H7 (cell line): ENCODE measurements around the gene TBC1D3B. TPM values are rescaled to one million over a fixed set of nuclear protein-coding genes. Genes with fewer than 3 reads are reported as not detected.
"Not testable (repeated sequence)": the region's sequence is repeated elsewhere in the genome, so short reads cannot be mapped to it uniquely, and the experiment has no call there.

Source experiments
- DNase-seq: peaks from one replicate; pipeline ENCODE4 v3.0.0; 2012
- H3K27me3 ChIP-seq: 2 replicates; pipeline ENCODE4 v1.6.0; 2011; ENCODE audit warnings: mild to moderate bottlenecking, low read length; ENCODE audit not compliant: control insufficient read depth, insufficient read depth
- H3K36me3 ChIP-seq: replicated peaks from 2 replicates; pipeline ENCODE4 v1.5.1; 2011; ENCODE audit warnings: low read length; ENCODE audit not compliant: control insufficient read depth, insufficient read depth
- H3K4me3 ChIP-seq: 2 replicates; pipeline ENCODE4 v1.5.1; 2011; ENCODE audit warnings: low read depth, mild to moderate bottlenecking, control low read depth, low read length, moderate library complexity; ENCODE audit not compliant: insufficient read depth
- total RNA-seq: library from RNA; depleted of rRNA; stranded (reverse); fragments of >200 nt; shearing (Covaris generic); gene quantifications from 2 replicates; pipeline ENCODE4 v1.2.3, GENCODE V29; 2014

The TBC1D3B gene
- total RNA-seq, 1 experiment from 2014 or later = not detected

DNA sequence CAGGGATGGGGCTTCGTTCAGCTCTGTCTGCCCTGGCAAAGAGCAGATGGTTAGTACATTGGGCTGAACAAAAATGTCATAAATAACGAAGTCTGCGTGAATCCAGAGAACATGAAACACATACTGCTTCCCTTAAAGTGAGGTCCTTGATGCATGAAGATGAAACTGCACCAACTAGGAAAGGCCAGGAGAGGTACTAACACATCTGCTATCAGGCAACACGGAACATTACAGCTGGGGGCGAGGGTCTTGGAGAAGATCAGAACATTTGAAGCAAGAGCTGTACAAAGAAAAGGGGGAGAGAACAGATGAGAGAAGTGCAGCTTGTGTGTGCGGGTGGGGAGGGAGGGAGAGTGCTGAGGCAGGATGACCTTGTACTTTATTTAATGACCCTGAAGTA lies 30.9 kb upstream of the TBC1D3B start:
- not testable (repeated sequence) for DNase-seq, H3K36me3 ChIP-seq, H3K27me3 ChIP-seq, H3K4me3 ChIP-seq

DNA sequence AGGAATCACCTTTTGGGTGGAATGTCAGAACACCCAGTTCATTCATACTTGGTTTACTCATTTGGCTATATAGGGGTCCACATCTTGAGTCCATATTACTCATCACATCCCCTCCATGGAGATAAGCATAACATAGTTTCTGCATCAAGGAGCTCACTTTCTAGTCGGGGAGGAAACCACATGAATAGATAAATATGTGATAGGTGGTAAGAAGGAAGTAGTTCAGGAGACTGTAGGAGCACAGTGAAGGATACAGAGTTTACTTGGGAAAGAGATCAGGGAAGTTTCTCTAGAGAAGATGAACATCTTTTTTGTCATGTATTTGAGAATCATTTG lies 30.0 kb upstream of the TBC1D3B start:
- DNase-seq, H3K27me3 ChIP-seq, H3K36me3 ChIP-seq, H3K4me3 ChIP-seq: not testable (repeated sequence)

GRCh38 chr17:36205637-36206485 lies 29.4 kb upstream of the TBC1D3B start:
- Histone ChIP-seq H3K27me3 (no peaks in the 10 kb centered on the region), H3K4me3 (no peak overlapping the region), H3K36me3 (no peaks in the 10 kb centered on the region)
- no peak for DNase-seq

DNA sequence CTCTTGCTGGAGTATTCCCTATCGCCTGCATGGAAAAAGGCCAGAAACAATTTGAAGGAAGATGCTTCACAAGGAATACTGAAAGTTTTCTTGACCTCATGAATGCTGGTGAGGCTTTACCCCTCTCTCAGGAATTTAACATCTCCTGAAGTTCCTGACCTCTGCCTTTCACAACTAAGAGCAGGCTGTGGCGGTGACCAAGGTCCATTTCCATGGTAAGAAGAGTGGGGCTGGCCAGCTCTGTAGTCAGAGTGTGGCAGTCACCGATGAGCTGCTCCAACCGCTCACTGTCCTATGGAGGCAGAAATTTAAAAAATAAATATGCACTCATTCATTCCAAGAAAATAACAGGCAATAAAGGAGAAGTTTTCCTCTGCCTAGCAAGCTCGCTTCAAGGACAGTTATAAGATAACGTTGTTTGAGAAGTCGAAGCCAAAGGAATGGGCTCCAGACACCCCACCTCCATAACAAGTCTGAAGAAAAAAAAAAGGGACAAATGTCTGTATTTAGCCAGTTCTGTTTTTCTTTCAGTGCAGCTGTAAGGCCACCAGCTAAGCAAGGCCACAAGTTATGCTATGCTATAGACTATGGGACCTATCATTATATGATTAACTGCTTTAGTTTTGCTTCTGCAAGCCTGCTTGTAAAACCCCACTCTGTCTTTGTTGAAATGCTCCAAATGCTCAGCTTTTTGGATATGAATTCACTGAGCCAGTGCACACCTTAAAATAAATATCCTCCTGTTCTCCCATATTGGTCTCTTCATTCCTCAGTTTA lies 28.5 kb upstream of the TBC1D3B start:
- no peak overlapping the region for H3K4me3 ChIP-seq
- H3K27me3 ChIP-seq = no peaks in the 10 kb centered on the region
- H3K36me3 ChIP-seq = no peaks in the 10 kb centered on the region
- no peak for DNase-seq

- no peaks in the 10 kb centered on the region for H3K27me3 ChIP-seq
- H3K36me3 ChIP-seq = no peaks in the 10 kb centered on the region
- no peak overlapping the region for H3K4me3 ChIP-seq
- no peak for DNase-seq
These were observed 26.9 kb upstream of the TBC1D3B start for GRCh38 chr17:36203335-36203734.

- DNase-seq, H3K27me3 ChIP-seq, H3K4me3 ChIP-seq, H3K36me3 ChIP-seq: not testable (repeated sequence)
These were observed 25.1 kb upstream of the TBC1D3B start for GRCh38 chr17:36201506-36201905.

DNA sequence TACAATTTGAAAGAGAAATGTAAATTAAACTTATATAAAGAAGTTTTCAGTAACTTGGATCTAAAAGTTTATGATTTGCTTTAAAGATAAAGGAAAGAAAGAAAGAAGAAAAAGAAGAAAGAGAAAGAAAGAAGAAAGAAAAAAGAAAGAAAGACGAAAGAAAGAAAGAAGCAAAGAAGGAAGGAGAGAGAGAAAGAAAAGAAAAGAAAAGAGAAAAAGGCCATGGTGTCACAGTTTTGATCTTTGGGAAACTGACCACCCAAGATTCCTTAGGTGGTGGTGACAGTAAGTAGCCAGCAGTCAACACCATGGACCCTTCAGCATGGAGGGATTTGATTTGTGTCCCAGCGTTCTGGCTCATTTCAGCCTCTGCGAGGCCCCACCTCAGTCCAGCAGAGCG lies 24.7 kb upstream of the TBC1D3B start:
- H3K36me3 ChIP-seq, H3K27me3 ChIP-seq, H3K4me3 ChIP-seq, DNase-seq: not testable (repeated sequence)

DNA sequence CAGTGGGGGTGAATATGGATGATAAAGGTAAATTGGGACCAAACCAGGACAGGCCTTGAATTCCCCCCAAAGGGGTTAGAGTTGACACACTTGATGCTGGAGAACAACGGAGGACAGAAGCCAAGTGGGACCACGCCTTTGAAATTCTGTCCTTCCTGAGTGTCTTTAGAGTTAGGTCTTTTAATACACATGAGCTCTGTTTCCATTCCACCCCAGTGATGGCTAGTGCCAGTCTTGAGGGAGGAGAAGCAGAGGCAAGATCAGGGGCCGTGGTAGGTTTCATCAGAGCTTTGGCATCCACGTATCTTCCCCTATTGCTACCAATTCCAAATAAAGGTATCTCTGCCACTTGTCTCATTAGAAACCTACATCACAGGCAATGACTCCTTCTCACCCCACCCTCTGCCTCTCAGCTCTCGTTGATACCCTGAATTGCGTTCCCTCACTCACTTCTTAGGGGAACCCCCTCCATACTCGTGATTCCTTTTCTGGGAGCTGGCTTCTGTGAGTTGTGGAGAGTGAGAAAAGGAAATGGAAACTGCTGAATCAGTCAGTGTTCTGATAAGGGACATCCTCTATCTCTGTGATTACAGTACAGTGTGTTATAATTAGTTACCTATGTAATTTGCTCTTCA lies 22.5 kb upstream of the TBC1D3B start:
- DNase-seq = no peak
- H3K4me3 ChIP-seq = no peak overlapping the region
- no peaks in the 10 kb centered on the region for H3K36me3 ChIP-seq
- H3K27me3 ChIP-seq = no peaks in the 10 kb centered on the region

GRCh38 chr17:36197387-36197703 lies 20.9 kb upstream of the TBC1D3B start:
- H3K36me3 ChIP-seq = no peaks in the 10 kb centered on the region
- DNase-seq = no peak
- no peak overlapping the region for H3K4me3 ChIP-seq
- H3K27me3 ChIP-seq = no peaks in the 10 kb centered on the region

DNA sequence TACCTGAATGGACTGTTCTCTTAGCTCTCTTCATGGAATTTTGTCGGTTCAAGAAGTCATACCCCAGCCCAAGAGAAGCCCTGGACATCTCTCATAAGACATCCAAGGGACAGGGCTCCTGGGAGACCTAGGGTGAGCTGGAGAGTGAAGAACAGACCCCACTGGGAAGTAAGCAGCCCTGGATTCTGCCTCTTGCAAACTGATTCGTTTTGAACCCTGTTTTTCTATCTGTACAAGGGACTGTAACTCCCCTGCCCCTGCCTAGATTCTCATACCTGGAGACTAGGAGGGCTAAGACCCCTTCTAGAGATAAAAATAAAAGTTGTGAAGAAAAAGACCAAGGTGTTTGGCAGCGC lies 19.7 kb upstream of the TBC1D3B start:
- H3K36me3 ChIP-seq = no peaks in the 10 kb centered on the region
- DNase-seq = no peak
- no peak overlapping the region for H3K4me3 ChIP-seq
- no peaks in the 10 kb centered on the region for H3K27me3 ChIP-seq

- H3K36me3 ChIP-seq = no peaks in the 10 kb centered on the region
- no peak for DNase-seq
- H3K27me3 ChIP-seq = no peaks in the 10 kb centered on the region
- H3K4me3 ChIP-seq = no peak overlapping the region
These were observed 19.1 kb upstream of the TBC1D3B start for GRCh38 chr17:36195434-36196130.

GRCh38 chr17:36194832-36195433 lies 18.5 kb upstream of the TBC1D3B start:
- DNase-seq, H3K27me3 ChIP-seq, H3K36me3 ChIP-seq, H3K4me3 ChIP-seq: not testable (repeated sequence)

- H3K4me3 ChIP-seq, DNase-seq, H3K27me3 ChIP-seq, H3K36me3 ChIP-seq: not testable (repeated sequence)
These were observed 17.9 kb upstream of the TBC1D3B start for GRCh38 chr17:36194147-36194831.

DNA sequence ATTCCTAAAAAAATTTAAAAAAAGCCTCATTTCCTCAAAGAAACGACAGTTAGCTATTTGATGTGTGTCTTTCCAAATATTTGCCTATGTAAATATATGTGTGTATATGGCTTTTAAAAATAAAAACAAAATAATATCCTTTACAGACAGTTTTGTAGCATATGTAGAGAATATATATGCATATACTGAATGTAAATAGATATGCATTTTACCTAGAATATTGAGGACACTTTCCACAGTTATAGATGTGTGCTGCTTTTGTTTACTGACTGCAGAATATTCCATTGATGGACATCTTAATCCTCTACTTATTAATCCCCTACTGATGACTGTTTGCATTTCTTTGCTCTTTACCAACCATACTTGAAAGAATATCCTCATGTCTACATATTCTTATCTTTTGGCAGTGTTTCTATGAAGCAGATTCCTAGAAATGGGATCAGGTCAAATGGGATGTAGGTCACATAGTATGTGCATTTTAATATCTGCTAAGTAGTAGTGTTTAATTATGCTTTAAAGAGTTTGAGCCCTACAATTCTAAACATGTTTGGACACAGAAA lies 16.9 kb upstream of the TBC1D3B start:
- Histone ChIP-seq H3K27me3 (no peaks in the 10 kb centered on the region), H3K36me3 (no peaks in the 10 kb centered on the region), H3K4me3 (no peak overlapping the region)
- DNase-seq = no peak
